GM12878 (cell line): Measurements from ENCODE around the gene NAA30. TPM values are rescaled to one million over a fixed set of nuclear protein-coding genes. Genes with fewer than 3 reads are reported as not detected.

Experiments
- ATAC-seq: fragments of 200-7000 bp; cut with Tn5 transposase; 3 replicates; pipeline ENCODE4 v1.9.1; 2020; ENCODE audit warnings: mild to moderate bottlenecking, moderate library complexity
- BruUV-seq: library from RNA; stranded (reverse); fragments of 400-500 nt; replicated peaks from 2 replicates; lab custom pipeline; 2021; lab: Mats Ljungman, UMichigan
- CTCF ChIA-PET: fragments of 300-600 bp; sonication (Branson Sonifier 250); formaldehyde crosslinking; extraction: SDS; loops from one replicate; lab custom pipeline; 2021; ENCODE audit warnings: inconsistent platforms; lab: Yijun Ruan, JAX
- POLR2A ChIA-PET: fragments of 350-600 bp; formaldehyde crosslinking; extraction: SDS; loops from one replicate; lab custom pipeline; 2021; ENCODE audit warnings: inconsistent platforms; lab: Charles Lee
- RAD21 ChIA-PET: fragments of 300-600 bp; sonication (Branson Sonifier 250); formaldehyde crosslinking; loops from one replicate; lab custom pipeline; 2023; ENCODE audit warnings: antibody characterized with exemption; ENCODE audit not compliant: unreplicated experiment; lab: Charles Lee
- SMC1A ChIA-PET: fragments of 300-600 bp; sonication (Branson Sonifier 250); formaldehyde crosslinking; loops from one replicate; lab custom pipeline; 2023; ENCODE audit not compliant: unreplicated experiment, uncharacterized antibody; lab: Charles Lee
- DNase-seq: peaks from one replicate; pipeline ENCODE4 v3.0.0-alpha.2; 2011; ENCODE audit warnings: low read depth, low spot score
- FAIRE-seq: peaks from 3 replicates; lab custom pipeline; 2011; peaks lifted over from hg19 to GRCh38; lab: Jason Lieb, UNC
- H2AFZ ChIP-seq: 2 replicates; pipeline ENCODE4 v1.6.0; 2011; ENCODE audit warnings: low read depth, low read length, control low read depth; ENCODE audit not compliant: control insufficient read depth
- H3K27ac ChIP-seq: 2 replicates; pipeline ENCODE4 v1.5.1; 2011; ENCODE audit warnings: control low read depth; ENCODE audit not compliant: control insufficient read depth, insufficient read depth
- H3K27me3 ChIP-seq, 2 experiments: replicated peaks in 1 of 2; 2 replicates each; pipeline versions ENCODE4 v1.6.0 to v1.6.1; 2011; ENCODE audit warnings: low read length in 1 of 2; ENCODE audit not compliant: control insufficient read depth in 2 of 2, insufficient read depth in 2 of 2
- H3K36me3 ChIP-seq, 2 experiments: 2 replicates each; pipeline ENCODE4 v1.5.1; 2011; ENCODE audit warnings: low read length in 1 of 2; ENCODE audit not compliant: control insufficient read depth in 2 of 2, insufficient read depth in 2 of 2
- H3K4me1 ChIP-seq: 2 replicates; pipeline ENCODE4 v1.6.1; 2011; ENCODE audit warnings: mild to moderate bottlenecking, low read length, moderate library complexity, mixed read lengths; ENCODE audit not compliant: control insufficient read depth, insufficient read depth
- H3K4me2 ChIP-seq: 2 replicates; pipeline ENCODE4 v1.6.0; 2011; ENCODE audit warnings: control low read depth; ENCODE audit not compliant: control insufficient read depth, insufficient read depth
- H3K4me3 ChIP-seq: fragments of 200-600 bp; sonication (generic); 2 replicates; pipeline ENCODE4 v1.5.1; 2016
- H3K79me2 ChIP-seq: 2 replicates; pipeline ENCODE4 v1.6.0; 2011; ENCODE audit warnings: low read length; ENCODE audit not compliant: control insufficient read depth, insufficient read depth
- H3K9ac ChIP-seq: 2 replicates; pipeline ENCODE4 v1.8.0; 2011; ENCODE audit warnings: low read length, control low read depth, mixed read lengths; ENCODE audit not compliant: control insufficient read depth, insufficient read depth
- H3K9me3 ChIP-seq: replicated peaks from 3 replicates; pipeline ENCODE4 v1.5.1; 2011; ENCODE audit warnings: mild to moderate bottlenecking, low read length; ENCODE audit not compliant: control insufficient read depth, insufficient read depth
- H4K20me1 ChIP-seq: 2 replicates; pipeline ENCODE4 v1.6.0; 2011; ENCODE audit not compliant: control insufficient read depth, insufficient read depth
- BACH1 ChIP-seq: fragments of 450-650 bp; IDR thresholded peaks from 2 replicates; pipeline ENCODE4 v1.6.1; 2017; ENCODE audit warnings: mild to moderate bottlenecking, borderline replicate concordance
- CBX3 ChIP-seq: fragments of 200-600 bp; sonication (generic); IDR thresholded peaks from 2 replicates; pipeline ENCODE4 v1.6.1; 2016; ENCODE audit warnings: low read depth, borderline replicate concordance
- CEBPZ ChIP-seq: fragments of 150-350 bp; IDR thresholded peaks from 2 replicates; pipeline ENCODE4 v1.6.1; 2016; ENCODE audit warnings: low read depth, low read length
- CHD2 ChIP-seq: IDR thresholded peaks from 2 replicates; pipeline ENCODE4 v1.6.1; 2011; ENCODE audit warnings: low read depth, low read length, improper control_type of control experiment, borderline replicate concordance
- DPF2 ChIP-seq: fragments of 450-650 bp; IDR thresholded peaks from 2 replicates; pipeline ENCODE4 v1.6.1; 2017; ENCODE audit warnings: mild to moderate bottlenecking
- FOXM1 ChIP-seq: IDR thresholded peaks from 2 replicates; pipeline ENCODE4 v1.6.1; 2012; ENCODE audit warnings: low read depth, mild to moderate bottlenecking, inconsistent platforms, low read length, moderate library complexity
- IKZF1 ChIP-seq: fragments of 450-650 bp; conservative IDR thresholded peaks from 2 replicates; pipeline ENCODE4 v1.6.1; 2017; ENCODE audit warnings: antibody characterized with exemption, mild to moderate bottlenecking
- JUND ChIP-seq: IDR thresholded peaks from 2 replicates; pipeline ENCODE4 v1.6.1; 2012; ENCODE audit warnings: low read depth, mild to moderate bottlenecking, low read length, improper control_type of control experiment, moderate library complexity
- NFYA ChIP-seq: IDR thresholded peaks from 2 replicates; pipeline ENCODE4 v1.6.1; 2011; ENCODE audit warnings: low read depth, mild to moderate bottlenecking, low read length, improper control_type of control experiment, borderline replicate concordance
- NRF1 ChIP-seq: conservative IDR thresholded peaks from 2 replicates; pipeline ENCODE4 v1.6.1; 2011; ENCODE audit warnings: mild to moderate bottlenecking, low read depth, low read length, improper control_type of control experiment
- RELA ChIP-seq: fragments of 450-650 bp; IDR thresholded peaks from 2 replicates; pipeline ENCODE4 v1.8.0; 2014; ENCODE audit warnings: borderline replicate concordance; ENCODE audit not compliant: partially characterized antibody
- SIN3A ChIP-seq: IDR thresholded peaks from 2 replicates; pipeline ENCODE4 v1.6.1; 2012; ENCODE audit warnings: low read depth, low read length, improper control_type of control experiment
- SMAD1 ChIP-seq: fragments of 450-650 bp; IDR thresholded peaks from 2 replicates; pipeline ENCODE4 v1.6.1; 2018; ENCODE audit warnings: mild to moderate bottlenecking, low read depth; ENCODE audit not compliant: partially characterized antibody
- SPI1 ChIP-seq: IDR thresholded peaks from 2 replicates; pipeline ENCODE4 v1.6.1; 2011; ENCODE audit warnings: low read depth, mild to moderate bottlenecking, low read length, moderate library complexity, borderline replicate concordance; ENCODE audit not compliant: insufficient read depth
- SUZ12 ChIP-seq: fragments of 200-600 bp; sonication (generic); IDR thresholded peaks from one replicate; pipeline ENCODE4 v1.6.1; 2018; ENCODE audit warnings: antibody characterized with exemption, mild to moderate bottlenecking; ENCODE audit not compliant: unreplicated experiment
- YBX1 ChIP-seq: fragments of 450-650 bp; IDR thresholded peaks from 2 replicates; pipeline ENCODE4 v1.6.1; 2016; ENCODE audit warnings: antibody characterized with exemption
- YY1 ChIP-seq: IDR thresholded peaks from 2 replicates; pipeline ENCODE4 v1.6.1; 2011; ENCODE audit warnings: low read depth, mild to moderate bottlenecking, low read length
- WGBS: methylation state at CpG from one replicate; pipeline ENCODE4 v1.1.6; 2016; ENCODE audit warnings: low lambda C conversion rate; ENCODE audit not compliant: insufficient replicate concordance, insufficient coverage; ENCODE audit errors: missing lambda C conversion rate; 5-methylcytosine and 5-hydroxymethylcytosine counted together
- in situ Hi-C: fragments of 300-500 bp; cut with MboI; formaldehyde crosslinking; loops from 9 replicates; pipeline ENCODE4 v1.14.3; 2018; ENCODE audit warnings: mixed read lengths
- intact Hi-C: fragments of 100-400 bp; cut with micrococcal nuclease; formaldehyde crosslinking; loops from one replicate; pipeline ENCODE4 v1.14.2; 2022; ENCODE audit not compliant: unreplicated experiment
- polyA plus RNA-seq, 11 experiments: library from polyadenylated mRNA; depleted of rRNA in 4 of 11; unstranded in 6 of 11; stranded (reverse) in 5 of 11; fragments of >200 nt; fragmentation: Nextera tagmentation in 4 of 11; fragmentation: Illumina TruSeq in 1 of 11; extraction: Ambion mirVana in 4 of 11; extraction: Trizol in 1 of 11; gene quantifications; 1 replicate in 1 of 11; 2 replicates in 10 of 11; pipeline versions ENCODE4 v1.2.1 to v1.2.3, GENCODE V29; 2011 to 2016; ENCODE audit warnings: inconsistent platforms in 2 of 11, missing spikeins in 2 of 11, low read depth in 1 of 11
- total RNA-seq, 4 experiments: library from RNA; depleted of rRNA in 3 of 4; stranded (reverse); fragments of >200 nt in 3 of 4; fragmentation: Illumina TruSeq in 1 of 4; extraction: Trizol in 1 of 4; gene quantifications; 2 replicates each; pipeline versions ENCODE4 v1.2.1 to v1.2.3, GENCODE V29; 2013 to 2021
- TF ChIP-seq, protein P1 (sequence below): fragments of 450-650 bp; IDR thresholded peaks from 2 replicates; pipeline ENCODE4 v1.6.1; 2016; ENCODE audit warnings: mild to moderate bottlenecking, moderate library complexity, borderline replicate concordance

Gene NAA30
- total and polyA plus RNA-seq, 10 of the 15 experiments (the other 5 are each of a cell fraction or from before 2014, with no cell fraction given) = 4.5 to 15.6 (median 10.5) TPM

GRCh38 chr14:57364659-57365450 is 25.5 kb upstream of the NAA30 start:
- Histone ChIP-seq H3K27ac (no peak overlapping the region), H3K9ac (no peak overlapping the region), H3K36me3 (no peaks in the 10 kb centered on the region), H3K79me2 (no peaks in the 10 kb centered on the region), H3K4me2 (no peak overlapping the region), H3K9me3 (no peaks in the 10 kb centered on the region), H3K4me1 (no peaks in the 10 kb centered on the region), H4K20me1 (no peaks in the 10 kb centered on the region), H3K4me3 (no peak overlapping the region), H2AFZ (no peak overlapping the region), H3K27me3 (no peaks in the 10 kb centered on the region; a peak in 1 of 4 replicates)
- DNase-seq (no peak), FAIRE-seq (no peak), ATAC-seq (no peak)
- CTCF ChIA-PET = interaction anchor here (1.5 kb wide), 1 partner anchor 12 kb away, joined by 3 read pairs; no protein-coding TSS in a partner anchor
- no TSS peak for BruUV-seq
- no peak for TF ChIP-seq IKZF1
- TF ChIP-seq SPI1 = no peak
- TF ChIP-seq YBX1 = no peak
- no peak for TF ChIP-seq FOXM1
- TF ChIP-seq CEBPZ = no peak
- TF ChIP-seq SIN3A = no peak
- TF ChIP-seq DPF2 = no peak
- no peak for TF ChIP-seq BACH1
- no peak for TF ChIP-seq CBX3
- no peak for TF ChIP-seq NRF1
- no peak for TF ChIP-seq CHD2
- no peak for TF ChIP-seq NFYA
- TF ChIP-seq, protein P1, sequence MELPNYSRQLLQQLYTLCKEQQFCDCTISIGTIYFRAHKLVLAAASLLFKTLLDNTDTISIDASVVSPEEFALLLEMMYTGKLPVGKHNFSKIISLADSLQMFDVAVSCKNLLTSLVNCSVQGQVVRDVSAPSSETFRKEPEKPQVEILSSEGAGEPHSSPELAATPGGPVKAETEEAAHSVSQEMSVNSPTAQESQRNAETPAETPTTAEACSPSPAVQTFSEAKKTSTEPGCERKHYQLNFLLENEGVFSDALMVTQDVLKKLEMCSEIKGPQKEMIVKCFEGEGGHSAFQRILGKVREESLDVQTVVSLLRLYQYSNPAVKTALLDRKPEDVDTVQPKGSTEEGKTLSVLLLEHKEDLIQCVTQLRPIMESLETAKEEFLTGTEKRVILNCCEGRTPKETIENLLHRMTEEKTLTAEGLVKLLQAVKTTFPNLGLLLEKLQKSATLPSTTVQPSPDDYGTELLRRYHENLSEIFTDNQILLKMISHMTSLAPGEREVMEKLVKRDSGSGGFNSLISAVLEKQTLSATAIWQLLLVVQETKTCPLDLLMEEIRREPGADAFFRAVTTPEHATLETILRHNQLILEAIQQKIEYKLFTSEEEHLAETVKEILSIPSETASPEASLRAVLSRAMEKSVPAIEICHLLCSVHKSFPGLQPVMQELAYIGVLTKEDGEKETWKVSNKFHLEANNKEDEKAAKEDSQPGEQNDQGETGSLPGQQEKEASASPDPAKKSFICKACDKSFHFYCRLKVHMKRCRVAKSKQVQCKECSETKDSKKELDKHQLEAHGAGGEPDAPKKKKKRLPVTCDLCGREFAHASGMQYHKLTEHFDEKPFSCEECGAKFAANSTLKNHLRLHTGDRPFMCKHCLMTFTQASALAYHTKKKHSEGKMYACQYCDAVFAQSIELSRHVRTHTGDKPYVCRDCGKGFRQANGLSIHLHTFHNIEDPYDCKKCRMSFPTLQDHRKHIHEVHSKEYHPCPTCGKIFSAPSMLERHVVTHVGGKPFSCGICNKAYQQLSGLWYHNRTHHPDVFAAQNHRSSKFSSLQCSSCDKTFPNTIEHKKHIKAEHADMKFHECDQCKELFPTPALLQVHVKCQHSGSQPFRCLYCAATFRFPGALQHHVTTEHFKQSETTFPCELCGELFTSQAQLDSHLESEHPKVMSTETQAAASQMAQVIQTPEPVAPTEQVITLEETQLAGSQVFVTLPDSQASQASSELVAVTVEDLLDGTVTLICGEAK = no peak
- TF ChIP-seq JUND = no peak
- TF ChIP-seq SMAD1 = no peak
- TF ChIP-seq RELA = no peak
- TF ChIP-seq SUZ12 = no peak
- TF ChIP-seq YY1 = no peak
- RAD21 ChIA-PET = no interaction called here
- SMC1A ChIA-PET = no interaction called here
- 51% methylated on average over 19 of the region's 19 CpGs for WGBS
- intact Hi-C loops (no loop called here), in situ Hi-C loops (no loop called here)
- POLR2A ChIA-PET = no interaction called here
